Non-pigmented ciliary epithelial cell (primary cell): ENCODE results near the gene KRT78.

Source experiments
- DNase-seq: peaks from one replicate; pipeline ENCODE4 v3.0.0-alpha.2; 2010; ENCODE audit warnings: low read depth

Gene KRT78

DNA sequence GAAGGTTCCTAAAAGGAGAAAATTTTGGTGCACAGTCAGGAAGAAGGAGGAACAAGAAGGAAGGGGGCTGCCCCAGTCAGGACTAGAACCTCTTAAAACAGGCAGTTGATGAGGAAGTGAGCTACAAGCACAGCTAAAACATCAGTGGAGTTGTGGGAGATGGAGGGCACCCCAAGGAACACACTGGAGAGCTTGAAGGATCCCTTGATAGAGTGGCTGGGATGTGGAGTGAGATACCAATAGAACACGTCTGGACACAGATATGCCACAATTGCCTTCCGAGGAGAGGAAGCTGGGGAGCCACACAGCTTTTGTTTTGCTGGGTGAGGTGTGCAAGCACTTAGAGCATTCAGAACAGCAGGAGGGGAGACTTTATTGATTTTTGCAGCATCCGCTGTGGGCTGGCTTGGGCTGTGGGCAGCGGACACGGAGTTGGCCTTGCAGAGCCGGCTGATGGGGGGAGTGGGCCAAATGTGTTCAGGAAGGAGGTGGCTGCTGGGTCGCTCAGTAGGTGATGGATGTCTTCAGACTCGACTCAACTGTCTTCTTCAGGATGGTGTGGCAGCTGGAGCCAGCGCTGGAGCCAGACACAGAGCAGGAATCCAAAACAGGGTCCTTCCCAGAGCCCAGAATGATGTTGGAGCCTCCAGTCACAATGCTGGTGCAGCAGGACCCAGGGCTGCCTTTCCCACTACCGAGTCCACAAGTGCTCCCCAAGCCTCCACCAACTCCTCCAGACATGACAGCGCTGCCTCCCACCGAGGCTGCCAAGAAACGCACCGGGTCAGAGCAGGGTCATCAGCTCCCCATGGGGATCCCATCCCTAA, 10.0 kb downstream of the KRT78 start:
- no peak for DNase-seq

DNA sequence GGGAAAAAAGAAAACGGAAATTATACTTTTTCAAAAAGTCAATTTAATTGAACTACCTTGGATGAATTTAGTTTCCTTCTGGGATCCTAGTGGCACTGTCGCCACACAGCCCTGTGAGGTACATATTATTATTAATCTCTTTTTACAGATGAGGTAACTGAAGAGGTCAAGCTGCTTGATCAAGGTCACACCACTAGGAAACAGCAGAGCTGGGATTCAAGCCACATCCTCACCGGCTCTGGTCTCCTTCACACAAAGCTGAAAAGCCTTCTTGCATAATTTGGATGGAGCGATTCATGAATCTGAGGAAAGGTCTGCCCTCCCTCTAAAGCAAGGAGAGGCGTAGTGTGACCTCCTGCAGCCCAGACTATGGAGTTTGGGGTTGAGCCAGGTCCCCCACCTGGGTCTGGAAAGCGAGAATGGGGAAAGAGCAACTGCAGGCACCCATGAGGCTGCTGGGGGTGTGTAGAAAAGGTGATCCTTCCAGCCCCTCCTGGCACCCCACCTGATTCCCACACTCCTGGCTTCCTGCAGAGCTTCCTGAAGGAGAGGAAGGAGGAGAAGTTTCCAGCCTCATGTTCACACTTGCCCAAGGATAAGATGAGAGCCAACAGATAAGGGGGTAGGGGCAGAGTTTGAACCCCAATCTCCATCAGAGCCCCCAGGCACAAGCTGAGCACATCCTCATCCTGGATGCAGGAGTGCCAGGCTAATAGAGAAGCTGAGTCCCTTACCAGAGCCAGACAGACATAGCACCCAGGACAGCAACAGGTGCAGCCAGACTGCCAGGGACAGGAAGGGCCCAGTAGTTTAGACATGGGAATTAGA, 10.8 kb downstream of the KRT78 start:
- no peak for DNase-seq

DNA sequence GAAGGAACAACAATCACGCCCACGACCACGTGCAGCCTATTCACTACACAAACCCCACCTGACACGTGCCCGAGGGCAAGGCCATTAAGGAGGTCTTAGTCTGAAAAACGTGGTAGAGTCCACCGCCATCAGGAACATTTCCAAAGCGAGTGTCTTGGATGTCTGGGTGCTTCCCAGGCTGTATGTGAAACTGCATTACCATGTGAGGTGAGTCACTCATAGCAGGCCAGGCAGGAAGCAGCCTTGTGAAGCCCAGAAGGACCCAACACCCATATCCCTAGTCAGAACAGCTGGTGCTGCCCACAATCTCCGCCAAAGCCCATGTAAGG, 11.4 kb downstream of the KRT78 start:
- DNase-seq = peak; percentile 76

DNA sequence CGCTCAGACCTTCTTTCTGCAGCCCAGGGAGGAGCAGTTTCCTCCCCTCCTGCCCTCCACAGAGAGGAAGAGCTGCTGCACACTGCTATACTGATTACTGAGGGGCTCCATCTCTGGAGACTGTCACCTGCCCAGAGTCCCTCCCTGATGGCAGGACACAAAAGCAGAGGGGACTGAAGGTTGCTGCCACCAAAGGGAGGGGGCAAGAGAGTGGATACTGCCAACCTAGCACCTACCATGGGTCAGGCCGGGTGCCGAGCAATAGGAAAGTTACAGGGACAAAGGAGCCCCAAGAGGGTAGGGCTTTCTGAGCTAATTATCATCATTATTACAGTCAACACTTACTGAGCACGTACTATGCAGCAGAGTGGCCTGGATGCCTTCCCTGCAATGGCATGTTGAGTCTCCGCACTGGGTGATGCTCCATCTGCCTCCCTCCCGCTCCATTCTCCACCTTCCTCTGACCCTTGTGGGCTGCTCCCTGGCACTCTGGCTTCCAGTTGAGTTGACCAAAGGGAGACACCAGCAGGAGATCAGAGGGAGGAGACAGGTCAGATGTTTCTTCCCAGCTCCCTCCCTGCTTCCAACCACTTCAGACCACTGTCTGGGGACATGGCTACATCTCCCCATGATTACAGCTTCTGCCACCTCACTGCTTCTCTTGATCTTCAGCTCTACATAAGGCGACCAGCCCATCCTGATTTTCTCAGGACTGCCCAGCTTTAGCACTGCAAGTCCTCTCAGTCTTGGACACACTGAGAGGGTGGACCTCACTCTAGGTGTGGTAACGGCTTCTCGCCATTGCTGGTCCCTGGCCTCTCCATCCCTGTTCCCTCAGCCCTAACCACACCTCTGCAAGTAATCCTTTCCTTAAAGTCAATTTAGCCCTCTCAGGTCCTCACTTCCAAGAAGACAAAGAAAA, 12.0 kb downstream of the KRT78 start:
- DNase-seq = no peak

DNA sequence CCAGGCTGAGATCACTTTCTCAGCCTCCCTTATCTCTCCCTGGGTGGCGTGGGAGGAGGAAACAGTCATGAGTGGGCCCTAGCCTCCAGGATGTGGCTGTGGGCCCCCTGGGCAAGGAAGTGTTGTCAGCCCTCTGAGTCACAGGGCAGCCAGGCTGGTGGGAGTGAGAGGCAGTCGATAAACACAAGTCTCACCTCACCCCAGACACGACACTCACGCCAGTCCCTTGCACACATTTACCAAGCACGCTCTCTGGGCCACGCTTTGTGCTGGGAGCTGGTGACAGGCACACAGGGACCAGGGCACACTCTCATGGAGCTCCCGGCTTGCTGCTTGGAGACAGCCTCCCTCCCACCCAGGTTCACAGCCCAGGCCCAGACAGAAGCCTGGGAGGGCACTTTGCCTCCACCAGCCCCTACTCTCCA, 12.7 kb downstream of the KRT78 start:
- peak; percentile 52 for DNase-seq

DNA sequence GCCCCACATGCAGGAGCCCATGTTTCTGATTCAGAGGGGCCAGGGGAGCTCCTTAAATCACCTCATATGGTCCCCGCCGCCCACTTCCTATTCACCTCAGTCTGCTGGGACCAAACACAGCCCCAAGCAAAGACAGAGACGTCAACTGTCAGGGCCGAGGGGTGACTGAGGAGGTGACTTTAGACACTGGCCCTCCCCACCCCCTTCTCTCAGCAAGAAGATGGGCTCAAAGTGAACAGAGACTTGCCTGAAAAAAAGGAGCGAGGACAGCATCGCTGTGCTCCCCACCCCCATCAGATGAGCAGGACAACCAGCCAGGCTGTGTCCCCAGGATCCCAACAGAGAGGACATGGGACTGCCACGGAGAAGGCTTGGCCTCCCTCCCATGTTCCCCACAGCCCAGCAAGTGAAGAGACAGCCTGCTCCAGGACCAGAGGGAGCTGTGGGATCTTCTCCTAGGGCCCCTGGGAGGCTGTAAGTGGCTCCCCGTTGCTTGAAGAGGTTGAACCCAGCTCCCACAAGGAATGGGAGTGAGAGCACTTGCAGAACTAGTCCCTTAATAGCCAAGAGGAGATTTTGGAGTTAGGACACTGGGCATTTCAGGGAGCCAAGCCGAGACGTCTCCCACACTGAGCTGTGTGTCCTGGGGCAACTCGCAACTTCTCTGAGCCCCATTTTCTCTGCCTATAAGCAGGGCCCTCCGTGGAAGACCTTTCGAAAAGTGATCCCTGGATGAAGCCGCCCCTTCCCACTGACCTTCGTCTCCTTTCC, 13.3 kb downstream of the KRT78 start:
- no peak for DNase-seq

DNA sequence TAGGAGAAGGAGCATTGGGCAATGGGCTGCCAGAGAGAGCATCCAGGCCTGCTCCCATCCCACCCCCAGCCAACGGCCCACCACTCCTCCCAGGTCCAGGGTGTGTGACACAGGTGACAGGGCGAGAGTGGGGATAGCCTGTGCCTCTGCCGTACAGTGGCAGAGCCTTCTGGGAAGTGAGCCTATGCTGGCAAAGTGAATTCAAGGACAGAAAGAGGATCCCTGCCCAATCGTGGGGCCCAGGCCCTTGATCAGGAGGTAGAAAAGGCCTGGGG, 14.1 kb downstream of the KRT78 start:
- no peak for DNase-seq

DNA sequence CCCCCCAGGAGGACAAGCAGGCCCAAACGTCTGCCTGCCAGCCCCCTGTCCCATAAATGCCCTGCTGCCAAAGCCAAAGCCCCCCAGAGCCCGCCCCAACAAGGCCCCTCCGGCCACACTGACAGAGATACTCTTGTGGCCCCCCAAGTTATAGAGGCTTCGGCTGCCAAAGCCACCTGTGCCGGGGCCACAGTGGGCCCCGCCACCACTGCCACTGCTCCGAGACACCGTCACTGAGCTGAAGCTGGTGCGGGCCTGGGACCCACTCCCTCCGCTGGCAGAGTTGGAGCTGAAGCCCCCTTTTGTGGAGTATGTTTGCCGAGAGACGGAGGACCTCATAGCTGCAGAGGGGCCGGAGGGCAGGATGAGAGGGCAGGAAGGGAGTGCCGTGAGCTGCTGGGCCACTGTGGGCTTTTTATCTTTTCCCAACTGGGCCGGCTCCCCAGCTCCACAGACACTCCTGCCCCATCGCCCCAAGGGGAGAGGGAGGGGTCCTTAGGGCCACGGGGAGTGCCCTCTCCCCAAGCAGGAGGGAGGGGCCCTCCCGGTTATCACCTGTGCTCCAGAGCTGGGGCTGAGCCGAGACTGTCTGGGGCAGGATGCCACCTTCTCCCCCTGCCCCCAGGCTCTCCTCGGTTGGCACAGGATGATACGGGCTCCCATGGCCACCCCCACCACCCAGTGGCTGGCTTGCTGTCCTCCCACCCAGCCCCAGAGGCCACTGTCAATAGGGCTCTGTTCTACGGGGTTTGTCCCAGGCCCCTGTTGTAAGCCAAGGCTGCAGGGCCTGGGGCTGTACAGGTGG, 14.7 kb downstream of the KRT78 start, which contains the start of gene KRT79:
KRT79 (minus strand) TSS at position 390 of the 805 bp plus-strand sequence; CDS start at position 339, 51 bp downstream.
- no peak for DNase-seq

DNA sequence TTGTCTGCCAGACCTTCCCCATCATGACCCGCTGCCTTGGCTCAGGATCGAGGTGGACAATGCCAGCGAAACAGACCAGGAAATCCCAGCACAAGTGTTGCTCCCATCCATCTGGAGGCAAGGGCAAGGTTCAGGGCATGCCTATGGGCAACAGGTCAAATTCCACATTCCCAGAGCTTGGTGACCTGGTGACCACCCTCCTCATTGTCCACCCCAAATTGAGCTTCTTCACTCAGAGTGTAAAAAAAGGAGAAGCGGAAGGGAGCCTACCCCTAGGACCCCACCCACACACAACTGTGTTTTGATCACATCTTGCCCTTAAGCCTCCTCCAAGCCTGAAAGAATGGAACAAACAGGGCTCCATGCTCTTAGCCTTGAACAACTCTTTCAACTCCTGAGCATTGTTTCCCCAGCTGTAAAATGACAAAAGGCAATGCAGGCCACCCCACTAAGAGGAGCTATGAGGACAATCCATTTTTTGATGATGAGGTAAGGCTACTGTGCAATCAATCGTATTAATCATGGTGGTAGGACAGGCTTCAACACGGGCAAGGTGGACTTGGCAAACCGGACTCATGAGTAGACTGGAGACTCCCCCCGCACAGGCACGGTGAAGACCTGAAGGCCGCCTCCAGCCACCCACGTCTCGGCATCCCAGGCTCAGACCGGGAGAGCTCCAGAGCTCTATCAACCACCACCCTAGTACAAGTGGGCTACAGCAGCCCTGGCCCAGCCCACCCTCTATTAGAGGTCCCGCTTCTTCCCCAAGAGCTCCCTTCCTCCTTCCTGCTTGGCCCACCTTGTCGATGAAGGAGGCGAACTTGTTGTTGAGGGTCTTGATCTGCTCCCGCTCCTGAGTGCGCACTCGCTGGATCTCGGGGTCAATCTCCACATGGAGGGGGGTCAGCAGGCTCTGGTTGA, 15.5 kb downstream of the KRT78 start:
- DNase-seq = no peak

DNA sequence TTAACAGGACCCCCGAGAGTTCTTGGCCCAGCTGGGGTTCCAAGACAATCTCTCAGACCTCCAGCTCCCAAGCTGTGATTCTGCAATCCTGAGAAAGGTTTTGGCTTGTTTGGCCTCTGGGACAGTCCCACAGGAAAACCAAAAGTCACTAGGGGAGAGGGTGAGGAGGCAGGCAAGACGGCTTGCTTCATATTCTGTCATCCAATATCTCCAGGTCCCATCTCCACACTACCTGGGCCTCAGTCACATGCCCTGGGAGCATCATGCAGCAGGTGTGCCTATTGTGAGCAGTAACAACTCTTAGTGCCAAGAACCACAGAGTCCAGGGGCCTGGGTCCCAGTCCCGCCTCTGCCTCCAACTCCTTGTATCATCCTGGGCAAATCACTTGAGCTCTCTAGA, 16.3 kb downstream of the KRT78 start:
- no peak for DNase-seq

DNA sequence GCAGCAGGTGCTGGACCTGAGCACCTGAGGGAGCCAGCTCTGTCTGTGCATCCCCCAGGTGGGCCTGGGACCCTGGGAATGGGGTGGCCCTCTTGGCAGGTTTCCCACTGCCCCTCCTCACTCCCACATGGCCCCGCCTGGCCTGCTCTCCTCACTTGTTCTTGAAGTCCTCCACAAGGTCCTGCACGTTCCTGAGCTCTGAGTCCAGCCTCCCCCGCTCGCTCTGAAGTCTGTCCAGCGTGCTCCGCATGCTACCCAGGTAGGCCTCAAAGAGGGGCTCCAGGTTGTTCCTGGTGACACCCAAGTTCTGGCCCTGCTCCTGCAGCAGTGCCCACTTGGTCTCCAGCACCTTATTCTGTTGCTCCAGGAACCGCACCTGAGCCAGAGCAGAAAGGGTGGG, 17.5 kb downstream of the KRT78 start:
- no peak for DNase-seq

DNA sequence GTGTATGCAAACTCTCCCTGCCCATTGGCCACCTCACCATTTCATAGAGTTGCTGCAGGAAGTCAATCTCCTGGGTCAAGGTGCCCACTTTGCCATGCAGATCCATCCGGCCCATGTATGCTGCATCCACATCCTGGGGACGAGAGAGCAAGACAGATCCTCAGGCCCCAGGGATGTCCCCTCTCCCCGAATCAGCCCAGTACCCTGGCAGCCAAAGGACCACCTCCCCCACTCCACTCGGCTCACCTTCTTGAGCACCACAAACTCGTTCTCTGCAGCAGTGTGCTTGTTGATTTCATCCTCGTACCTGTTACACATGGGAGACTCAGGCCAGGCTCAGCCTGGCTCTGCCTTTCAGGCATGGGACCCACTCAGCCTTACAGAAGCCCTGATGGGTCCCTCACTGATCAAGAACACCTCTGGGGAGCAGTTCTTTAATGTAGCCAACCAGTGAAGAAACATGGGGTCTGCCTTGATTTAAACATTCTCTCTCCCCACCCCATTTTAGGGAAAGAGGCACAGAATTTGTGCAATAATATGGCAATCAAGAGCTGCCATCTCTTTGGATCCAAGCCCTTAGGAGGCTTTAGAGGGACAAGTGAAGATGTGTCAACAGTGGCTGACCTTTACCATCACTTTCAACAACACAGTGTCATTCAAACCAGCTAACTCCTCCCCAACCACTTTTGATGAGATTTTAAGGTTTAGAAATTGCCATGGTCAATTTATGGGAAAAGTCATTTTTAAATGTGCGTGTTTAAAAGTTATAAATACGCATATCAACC, 18.6 kb downstream of the KRT78 start:
- DNase-seq = no peak

DNA sequence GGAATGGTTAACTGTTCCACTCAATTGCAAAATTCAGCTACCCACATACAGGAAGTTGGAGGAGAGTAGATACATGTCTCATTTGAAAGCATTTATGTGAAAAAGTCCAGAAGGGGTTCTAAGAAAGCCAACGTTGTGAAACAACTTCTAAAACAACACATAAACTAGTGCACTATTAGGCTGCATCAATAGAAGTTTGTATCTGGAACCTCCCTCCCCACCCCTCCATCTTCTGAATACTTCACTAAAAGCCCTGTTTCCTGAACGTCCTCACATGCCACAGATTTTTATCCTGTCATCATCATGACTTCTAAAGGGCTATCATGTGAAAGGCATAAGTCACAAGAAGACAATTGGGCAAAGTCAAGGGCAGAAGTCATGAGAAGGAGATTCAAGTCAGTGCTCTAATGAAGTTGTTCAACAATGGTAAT, 20.2 kb downstream of the KRT78 start:
- no peak for DNase-seq

DNA sequence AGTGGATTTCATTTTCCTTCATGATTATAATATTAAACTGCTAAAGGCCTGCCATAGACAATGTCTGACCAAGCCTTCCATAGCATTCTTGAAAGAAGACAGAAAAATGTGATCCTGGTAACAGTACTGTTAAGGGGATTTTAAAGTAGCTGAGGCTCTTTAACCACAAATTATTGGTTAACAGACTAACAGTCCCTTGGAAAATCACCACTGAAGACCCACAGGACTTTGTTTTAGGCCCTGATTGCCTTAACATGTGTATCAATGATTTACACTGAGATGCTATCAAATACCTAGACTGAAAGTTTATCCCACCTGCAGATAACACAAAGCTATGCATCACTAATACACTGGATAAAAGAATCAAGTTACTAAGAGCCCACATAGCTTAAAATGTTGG, 20.6 kb downstream of the KRT78 start:
- DNase-seq = no peak

DNA sequence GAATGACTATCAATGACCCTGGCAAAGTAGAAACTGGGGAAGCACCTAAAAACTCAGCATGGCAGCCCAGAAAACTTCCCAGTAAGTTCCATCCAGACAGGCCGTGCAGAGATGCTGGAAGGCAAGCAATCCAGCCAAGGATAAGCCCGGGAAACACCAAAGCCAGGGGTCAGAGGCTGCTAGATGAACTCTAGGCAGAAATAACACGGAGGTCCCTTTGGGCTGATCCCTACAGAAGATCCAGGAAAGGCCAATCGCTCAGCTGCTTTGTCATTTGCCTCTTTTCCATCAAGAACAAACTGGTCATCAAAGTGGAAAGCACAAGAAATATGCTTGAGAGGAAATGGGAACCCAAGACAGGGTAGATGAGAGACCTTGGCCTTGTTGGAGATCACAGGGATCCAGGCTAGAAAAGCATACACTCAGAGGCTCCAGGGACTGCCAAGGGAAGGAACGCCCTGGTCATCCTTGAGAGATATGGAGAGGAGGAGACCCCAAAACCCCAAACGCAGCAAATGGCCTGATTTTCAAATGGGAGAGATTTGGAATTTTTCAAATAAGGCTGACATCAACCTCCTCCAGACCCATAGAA, 21.2 kb downstream of the KRT78 start:
- DNase-seq = no peak

DNA sequence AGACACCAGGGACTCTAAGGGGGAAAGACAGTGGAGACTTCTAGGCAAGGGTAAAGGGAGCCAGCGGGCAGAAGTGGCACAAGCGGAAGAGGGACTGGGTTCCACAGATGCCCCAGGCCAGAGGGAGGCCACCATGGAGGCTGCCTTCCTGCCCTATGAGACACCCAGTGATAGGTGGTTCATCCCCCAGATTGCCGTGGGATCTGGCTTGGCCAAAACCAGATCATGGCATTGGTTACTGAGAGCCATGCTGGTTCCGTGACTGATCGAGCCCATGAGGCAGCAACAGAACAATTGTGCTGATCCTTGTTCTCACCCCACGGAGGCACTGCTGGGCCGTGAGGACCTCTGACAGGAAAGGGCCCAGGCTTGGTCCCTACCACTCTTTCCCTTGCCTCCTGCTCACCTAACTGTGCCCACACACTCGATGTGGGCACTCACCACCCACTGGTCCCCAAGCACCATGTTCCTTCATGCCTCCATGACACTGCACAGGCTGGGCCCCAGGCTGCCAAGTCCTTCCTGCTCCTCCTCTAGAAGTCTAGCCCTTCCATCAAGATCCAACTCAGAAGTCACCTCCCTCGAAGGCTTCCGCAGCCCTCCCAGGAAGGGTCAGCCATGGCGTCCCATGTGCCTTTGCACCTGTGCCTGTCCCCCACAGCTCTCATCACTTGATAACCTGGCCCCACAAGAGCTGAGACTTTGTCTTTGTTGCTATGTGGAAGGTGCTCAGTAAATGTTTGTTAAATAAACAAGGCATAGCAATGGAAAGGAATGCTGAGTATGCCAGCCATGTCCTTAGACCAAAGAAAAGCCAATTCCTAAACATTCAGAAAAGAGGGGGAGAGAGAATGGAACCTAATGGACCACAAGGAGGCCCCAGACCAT, 21.9 kb downstream of the KRT78 start:
- no peak for DNase-seq

DNA sequence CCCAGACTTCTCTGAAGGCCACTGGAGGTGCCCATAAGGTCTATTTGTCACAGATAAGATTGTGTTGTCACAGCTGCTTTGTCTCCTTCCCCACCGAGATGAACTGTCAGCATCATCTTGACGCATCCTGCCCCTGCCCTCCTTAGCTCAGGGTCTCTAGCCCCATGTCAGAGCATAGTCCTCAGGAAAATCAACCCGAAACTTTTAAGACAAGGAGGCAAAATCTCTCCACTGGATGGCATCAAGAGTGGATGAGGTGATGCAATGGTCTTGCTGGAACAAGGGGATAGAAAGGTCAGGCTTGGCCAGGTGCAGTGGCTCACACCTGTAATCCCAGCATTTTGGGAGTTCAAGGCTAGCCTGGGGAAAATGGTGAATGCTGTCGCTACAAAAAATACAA, 22.8 kb downstream of the KRT78 start:
- no peak for DNase-seq
